Measurements from ENCODE around the gene LRRD1.
"Not testable (repeated sequence)": the region's sequence is repeated elsewhere in the genome, so short reads cannot be mapped to it uniquely, and the experiment has no call there.

Gene LRRD1

GRCh38 chr7:92178928-92179924 is at the start of gene LRRD1:
Gene LRRD1, minus strand, starts transcription at chr7:92179142. Its CDS starts 13,940 bp downstream, at chr7:92165202.
- in situ Hi-C loops (cut with HindIII; ENCODE audit: low sequenced_read_pairs): no loop called here

- in situ Hi-C loops (cut with HindIII; ENCODE audit: low sequenced_read_pairs): no loop called here
These were observed 49.8 kb upstream of the LRRD1 start for GRCh38 chr7:92228742-92229141.

- in situ Hi-C loops (cut with HindIII; ENCODE audit: low sequenced_read_pairs): no loop called here
These were observed 49.2 kb upstream of the LRRD1 start for GRCh38 chr7:92228100-92228499.

GRCh38 chr7:92226981-92227380 is 48.0 kb upstream of the LRRD1 start:
- in situ Hi-C loops (cut with HindIII; ENCODE audit: low sequenced_read_pairs): no loop called here

- in situ Hi-C loops (cut with HindIII; ENCODE audit: low sequenced_read_pairs): no loop called here
These were observed 42.8 kb upstream of the LRRD1 start for GRCh38 chr7:92221766-92222165.

- in situ Hi-C loops (cut with HindIII; ENCODE audit: low sequenced_read_pairs): no loop called here
These were observed 27.7 kb upstream of the LRRD1 start for GRCh38 chr7:92206672-92207071.

GRCh38 chr7:92205987-92206386 is 27.0 kb upstream of the LRRD1 start:
- in situ Hi-C loops (cut with HindIII; ENCODE audit: low sequenced_read_pairs): no loop called here

GRCh38 chr7:92200791-92201190 is 21.8 kb upstream of the LRRD1 start:
- in situ Hi-C loops (cut with HindIII; ENCODE audit: low sequenced_read_pairs): no loop called here

- in situ Hi-C loops (cut with HindIII; ENCODE audit: low sequenced_read_pairs): no loop called here
These were observed 13.4 kb upstream of the LRRD1 start for GRCh38 chr7:92192326-92192725.

GRCh38 chr7:92189246-92189645 is 10.3 kb upstream of the LRRD1 start:
- in situ Hi-C loops (cut with HindIII; ENCODE audit: low sequenced_read_pairs): not testable (repeated sequence)

GRCh38 chr7:92184294-92184693 is 5.4 kb upstream of the LRRD1 start:
- in situ Hi-C loops (cut with HindIII; ENCODE audit: low sequenced_read_pairs): not testable (repeated sequence)

- in situ Hi-C loops (cut with HindIII; ENCODE audit: low sequenced_read_pairs): no loop called here
These were observed 1.6 kb downstream of the LRRD1 start for GRCh38 chr7:92177362-92177761.

- in situ Hi-C loops (cut with HindIII; ENCODE audit: low sequenced_read_pairs): not testable (repeated sequence)
These were observed 9.4 kb downstream of the LRRD1 start for GRCh38 chr7:92169529-92169928.

- in situ Hi-C loops (cut with HindIII; ENCODE audit: low sequenced_read_pairs): no loop called here
These were observed 17.7 kb downstream of the LRRD1 start for GRCh38 chr7:92161271-92161670.

- in situ Hi-C loops (cut with HindIII; ENCODE audit: low sequenced_read_pairs): no loop called here
These were observed 20.0 kb downstream of the LRRD1 start for GRCh38 chr7:92158660-92159575.

- in situ Hi-C loops (cut with HindIII; ENCODE audit: low sequenced_read_pairs): no loop called here
These were observed 22.0 kb downstream of the LRRD1 start for GRCh38 chr7:92156990-92157389.

- in situ Hi-C loops (cut with HindIII; ENCODE audit: low sequenced_read_pairs): no loop called here
These were observed 23.7 kb downstream of the LRRD1 start for GRCh38 chr7:92155108-92155739.

GRCh38 chr7:92150450-92151017 is 28.4 kb downstream of the LRRD1 start:
- in situ Hi-C loops (cut with HindIII; ENCODE audit: low sequenced_read_pairs): no loop called here

- in situ Hi-C loops (cut with HindIII; ENCODE audit: low sequenced_read_pairs): no loop called here
These were observed 29.2 kb downstream of the LRRD1 start for GRCh38 chr7:92149736-92150239.

GRCh38 chr7:92143192-92143880 is 35.6 kb downstream of the LRRD1 start:
- in situ Hi-C loops (cut with HindIII; ENCODE audit: low sequenced_read_pairs): not testable (repeated sequence)

Data from endothelial cell of hepatic sinusoid (primary cell).